RPMI7951 (cell line): ENCODE results near the gene JAG2. TPM values are rescaled to one million over a fixed set of nuclear protein-coding genes. Genes with fewer than 3 reads are reported as not detected.

ENCODE experiments used
- DNase-seq: peaks from one replicate; pipeline ENCODE4 v3.0.0-alpha.2; 2012; ENCODE audit warnings: low read depth
- total RNA-seq: library from RNA; depleted of rRNA; stranded (reverse); fragments of >200 nt; shearing (Covaris generic); gene quantifications from 2 replicates; pipeline ENCODE4 v1.2.3, GENCODE V29; 2014

JAG2 gene
- total RNA-seq, 1 experiment from 2014 or later: not detected

DNA sequence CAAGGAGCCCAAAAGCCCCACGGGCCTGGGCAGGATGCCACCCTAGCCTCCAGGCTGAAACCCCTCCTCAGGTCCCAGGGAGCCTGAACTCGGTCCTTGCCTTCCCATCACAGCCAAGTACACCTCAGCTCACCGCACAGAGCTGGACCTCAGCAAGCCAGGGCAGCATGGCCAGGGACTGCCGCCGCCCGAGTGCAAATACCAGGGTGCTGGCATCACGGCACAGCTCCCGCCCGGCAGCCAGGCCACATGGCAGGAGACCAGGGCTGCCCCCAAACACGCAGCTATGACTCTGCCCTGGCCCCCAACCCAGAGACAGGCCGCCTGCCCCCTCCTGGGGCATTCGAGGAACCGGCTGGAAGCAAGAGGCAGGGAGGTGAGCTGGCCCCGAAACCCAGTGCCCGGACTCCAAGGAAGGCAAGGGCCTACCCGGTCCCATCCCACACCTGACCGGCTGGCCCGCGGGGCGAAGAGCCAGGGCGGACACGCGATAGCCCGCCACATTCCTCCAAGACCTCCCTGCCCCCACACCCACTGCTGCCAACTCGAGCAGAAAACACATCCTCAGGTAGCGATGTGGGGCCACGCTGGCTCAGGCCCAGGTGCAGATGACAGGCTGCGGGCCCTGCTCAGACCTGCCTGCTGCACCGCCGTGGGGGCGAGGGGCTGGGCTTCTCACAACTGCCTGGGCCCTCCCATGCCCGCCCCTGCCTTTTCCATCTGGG, 2.7 kb downstream of the JAG2 start:
- no peak for DNase-seq

DNA sequence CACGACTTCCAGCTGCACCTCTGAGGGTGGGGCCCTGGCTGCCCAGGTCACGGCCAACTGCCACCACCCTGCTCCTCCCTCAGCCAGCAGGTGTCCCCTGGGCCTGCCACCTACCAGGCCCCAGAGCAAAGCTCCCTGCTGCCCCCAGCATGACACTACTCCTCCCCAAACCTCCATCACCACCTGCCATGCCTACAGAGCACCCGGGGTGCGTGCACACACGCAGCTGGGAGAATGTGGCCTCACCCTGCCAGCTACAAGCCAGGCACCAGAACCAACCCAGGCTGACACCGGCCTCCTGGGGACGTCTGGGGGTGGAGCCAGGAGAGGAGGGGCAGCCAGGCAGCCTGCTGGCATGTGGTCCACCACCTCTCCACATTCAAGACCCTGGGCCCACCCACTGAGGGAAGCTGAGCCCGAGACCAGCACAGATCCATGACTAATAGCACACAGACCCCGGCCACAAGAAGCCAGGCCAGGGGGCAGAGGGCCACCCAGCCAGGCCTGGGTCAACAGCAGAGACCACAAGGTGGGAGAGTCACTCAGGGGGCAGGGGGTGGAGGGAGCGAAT, 3.4 kb downstream of the JAG2 start:
- DNase-seq: no peak

DNA sequence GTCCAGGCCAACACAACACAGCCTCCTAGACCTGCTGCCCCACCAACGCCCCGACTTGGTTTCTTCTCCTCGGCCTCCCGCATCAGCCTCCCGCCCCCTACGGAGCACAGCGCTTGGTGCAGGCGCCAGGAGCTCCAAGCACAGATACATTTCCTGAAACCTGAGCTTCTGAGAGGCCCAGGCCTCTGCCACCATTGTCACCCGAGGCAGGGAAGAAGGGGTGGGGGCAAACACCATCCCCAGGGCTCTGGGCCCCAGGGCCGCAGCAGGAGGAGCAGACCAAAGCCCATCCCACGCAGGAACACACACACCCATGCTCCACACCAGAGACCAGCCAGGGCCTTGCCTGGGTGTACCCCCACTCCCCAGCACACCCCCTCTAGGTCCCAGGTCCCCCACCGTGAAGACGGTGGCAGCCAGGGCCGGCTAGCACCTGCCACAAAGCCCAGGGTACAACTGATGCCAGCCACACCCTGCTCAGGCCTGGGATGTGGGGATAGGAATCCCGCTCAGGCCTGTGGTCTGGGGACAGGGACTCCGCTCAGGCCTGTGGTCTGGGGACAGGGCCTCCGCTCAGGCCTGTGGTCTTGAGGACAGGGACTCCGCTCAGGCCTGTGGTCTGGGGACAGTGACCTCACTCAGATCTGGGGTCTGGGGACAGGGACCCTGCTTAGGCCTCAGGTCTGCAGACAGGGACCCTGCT, 5.4 kb downstream of the JAG2 start:
- no peak for DNase-seq

DNA sequence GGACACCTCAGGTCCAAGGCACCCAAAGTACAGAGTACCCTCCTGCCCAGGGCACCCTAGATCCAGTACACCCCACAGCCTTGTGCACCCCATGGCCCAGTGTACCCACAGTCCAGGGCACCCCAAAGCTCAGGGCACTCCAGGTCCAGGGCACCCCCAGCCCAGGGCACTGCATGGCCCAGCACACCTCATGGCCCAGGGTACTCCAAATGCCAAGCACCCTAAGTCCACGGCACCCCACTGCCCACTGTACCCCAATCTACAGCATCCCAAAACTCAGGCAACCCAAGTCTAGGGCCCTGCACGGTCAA, 6.0 kb downstream of the JAG2 start:
- no peak for DNase-seq

DNA sequence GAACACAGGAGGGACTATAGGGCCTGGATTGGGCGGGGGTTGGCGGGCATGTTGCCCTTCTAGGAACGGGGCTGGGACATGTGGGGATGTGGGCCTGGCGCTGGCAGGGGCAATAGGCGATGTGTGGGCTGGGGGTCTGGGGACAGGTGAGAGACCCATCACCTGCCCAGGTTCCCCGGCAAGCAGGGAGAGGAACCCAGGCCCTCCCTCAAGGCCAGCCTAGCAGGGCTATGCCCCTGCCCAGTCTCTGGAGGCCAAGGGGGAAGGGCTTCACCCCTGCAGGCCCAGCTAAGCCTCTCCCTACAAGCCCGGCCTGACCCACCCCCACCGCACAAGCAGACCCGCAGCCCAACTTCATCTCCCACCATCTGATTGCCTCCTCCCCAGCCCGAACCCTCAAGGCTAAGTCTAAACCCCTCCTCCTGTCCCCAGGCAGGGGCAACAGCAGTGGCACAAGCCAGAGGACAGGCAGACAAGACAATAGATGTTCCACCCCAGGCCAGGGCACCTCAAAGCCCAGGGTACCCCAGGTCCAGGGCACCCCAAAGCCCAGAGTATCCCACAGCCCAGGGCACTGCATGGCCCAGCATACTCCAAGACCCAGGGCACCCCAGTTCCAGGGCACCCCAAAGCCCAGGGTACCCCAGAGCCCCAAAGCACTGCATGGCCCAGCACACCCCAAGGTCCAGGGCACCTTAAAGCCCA, 6.5 kb downstream of the JAG2 start:
- no peak for DNase-seq

DNA sequence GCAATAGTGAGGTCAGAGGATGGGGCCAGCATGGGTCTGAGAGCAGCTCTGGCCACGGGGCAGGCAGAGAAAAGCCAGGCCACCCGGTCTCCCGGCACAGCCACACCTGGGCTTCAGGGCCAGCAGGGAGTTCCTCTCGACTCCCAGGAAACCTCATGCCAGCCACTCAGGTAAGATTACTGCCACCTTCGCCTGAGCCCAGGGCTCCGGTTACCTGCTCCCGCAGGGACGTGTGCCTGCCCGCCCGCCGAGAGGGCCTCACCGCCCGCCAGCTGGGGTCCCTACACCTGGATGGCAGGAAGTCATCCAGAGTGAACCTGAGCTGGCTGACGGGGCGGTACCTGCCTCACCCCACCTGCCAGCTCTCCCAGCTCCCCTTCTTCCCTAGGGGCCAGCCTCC, 7.3 kb downstream of the JAG2 start:
- DNase-seq: no peak

DNA sequence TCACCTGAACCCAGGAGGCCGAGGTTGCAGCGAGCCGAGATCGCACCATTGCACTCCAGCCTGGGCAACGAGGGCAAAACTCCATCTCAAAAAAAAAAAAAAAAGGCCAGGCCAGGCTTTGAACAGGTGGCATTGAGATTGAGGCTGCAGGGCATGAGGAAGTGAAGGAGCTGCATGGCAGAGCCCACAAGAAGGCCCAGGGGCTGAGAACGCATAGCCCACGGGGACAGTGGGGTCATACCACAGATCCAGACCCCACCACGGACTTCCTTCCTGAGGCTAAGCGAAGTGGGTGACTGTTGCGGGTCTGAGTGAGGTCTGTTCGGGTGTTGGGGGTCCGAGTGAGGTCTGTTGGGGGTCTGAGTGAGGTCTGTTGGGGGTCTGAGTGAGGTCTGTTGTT, 7.8 kb downstream of the JAG2 start:
- DNase-seq: no peak

DNA sequence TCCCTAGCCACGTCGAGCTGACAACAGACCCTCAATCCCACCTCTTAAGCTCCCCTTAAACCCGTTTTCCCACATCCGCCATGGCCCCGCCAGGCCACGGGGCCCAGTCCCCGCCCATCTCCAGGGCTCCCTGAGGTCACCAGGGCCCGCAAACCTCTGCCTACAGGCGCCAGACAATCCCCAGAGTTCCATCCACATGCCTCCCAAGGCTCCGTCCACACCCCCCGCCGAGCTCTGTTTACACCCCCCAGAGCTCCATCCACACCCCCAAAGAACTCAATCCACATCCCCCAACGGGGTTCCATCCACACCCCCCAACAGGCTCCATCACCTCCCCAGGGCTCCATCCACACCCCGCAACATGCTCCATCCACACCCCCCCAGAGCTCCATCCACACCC, 9.2 kb downstream of the JAG2 start:
- no peak for DNase-seq

DNA sequence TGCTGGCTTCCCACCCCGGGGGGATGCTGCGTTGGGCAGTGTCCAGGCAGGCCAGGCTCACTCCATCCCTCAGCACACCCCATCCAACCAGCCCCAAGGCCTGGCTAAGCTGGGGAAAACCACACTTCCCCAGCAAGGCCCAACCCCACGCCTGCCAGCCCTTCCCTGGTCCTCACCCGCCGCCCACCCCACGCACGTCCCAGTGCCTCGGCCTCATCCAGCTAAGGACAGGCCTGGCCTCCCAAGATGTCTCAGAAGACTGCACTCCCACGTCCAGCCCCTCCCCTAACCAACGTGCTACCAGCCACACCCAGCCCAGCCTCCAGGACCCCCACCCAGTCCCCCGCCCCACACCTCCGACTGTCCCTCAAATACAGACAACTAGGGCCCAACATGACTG, 9.8 kb downstream of the JAG2 start:
- DNase-seq: no peak

DNA sequence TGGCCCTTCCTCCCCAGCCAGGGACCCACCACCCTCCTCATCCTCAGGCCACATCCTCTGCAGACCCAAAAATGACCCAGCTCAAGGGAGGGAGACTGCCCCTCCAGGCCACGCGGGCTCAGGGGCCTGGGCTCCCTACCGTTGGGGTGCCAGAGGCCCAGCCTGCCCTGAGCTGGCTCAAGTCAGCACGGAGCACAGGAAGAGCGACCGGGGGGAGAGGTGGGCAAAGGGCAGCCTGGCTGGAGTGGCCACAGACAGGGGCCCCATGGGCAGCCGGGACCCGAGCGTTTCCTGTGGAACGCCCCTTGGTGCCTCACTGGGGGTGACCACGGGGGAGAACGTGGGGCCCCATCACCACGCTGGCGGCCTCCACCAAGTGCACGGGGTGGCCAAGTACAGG, 10.7 kb downstream of the JAG2 start:
- DNase-seq: no peak

DNA sequence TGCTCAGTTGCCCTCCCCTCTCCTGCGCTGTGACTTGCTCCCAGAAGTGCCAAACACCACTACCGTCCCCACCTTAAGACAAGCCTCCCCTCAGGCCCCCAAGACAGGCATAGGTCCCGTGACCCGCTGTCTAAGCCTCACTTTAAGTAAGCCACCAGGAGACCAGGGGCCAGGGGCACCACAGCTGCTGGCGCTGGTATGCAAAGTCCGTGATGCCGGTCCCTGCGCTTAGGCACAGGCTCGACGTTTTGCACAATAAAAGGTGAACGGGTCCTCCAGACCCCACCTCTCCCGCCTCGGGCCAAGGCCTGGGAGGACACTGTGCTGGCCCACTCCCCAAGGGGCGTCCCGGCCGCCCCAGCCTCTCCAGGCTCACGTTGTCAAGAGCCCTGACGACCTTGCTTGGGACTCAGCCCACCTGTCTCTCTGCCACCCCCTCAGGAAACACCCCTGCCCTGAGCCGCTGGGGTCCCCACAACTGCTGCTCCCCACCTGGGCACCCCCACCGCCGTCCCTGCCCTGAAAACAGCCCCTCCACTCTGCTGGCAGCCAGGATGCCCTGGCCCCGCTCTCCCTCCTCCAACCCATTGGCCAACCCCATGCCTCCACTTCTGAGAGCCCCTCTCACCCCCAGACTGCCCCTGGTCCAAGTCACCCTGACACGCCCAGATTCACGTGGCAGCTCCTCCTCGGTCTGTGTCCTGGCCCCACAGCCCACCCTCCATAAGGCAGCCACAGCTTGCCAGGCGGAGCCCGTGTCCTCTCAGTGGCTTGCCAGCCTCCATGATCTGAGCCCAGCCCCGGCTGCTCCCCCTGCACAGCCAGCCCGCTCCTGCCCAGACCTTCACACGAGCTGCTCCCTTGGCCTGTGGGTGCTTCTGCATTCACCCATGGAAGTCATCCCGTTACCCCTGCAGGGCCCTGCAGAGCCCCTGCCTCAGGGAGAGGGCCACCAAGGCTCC, 11.9 kb downstream of the JAG2 start:
- DNase-seq: no peak

DNA sequence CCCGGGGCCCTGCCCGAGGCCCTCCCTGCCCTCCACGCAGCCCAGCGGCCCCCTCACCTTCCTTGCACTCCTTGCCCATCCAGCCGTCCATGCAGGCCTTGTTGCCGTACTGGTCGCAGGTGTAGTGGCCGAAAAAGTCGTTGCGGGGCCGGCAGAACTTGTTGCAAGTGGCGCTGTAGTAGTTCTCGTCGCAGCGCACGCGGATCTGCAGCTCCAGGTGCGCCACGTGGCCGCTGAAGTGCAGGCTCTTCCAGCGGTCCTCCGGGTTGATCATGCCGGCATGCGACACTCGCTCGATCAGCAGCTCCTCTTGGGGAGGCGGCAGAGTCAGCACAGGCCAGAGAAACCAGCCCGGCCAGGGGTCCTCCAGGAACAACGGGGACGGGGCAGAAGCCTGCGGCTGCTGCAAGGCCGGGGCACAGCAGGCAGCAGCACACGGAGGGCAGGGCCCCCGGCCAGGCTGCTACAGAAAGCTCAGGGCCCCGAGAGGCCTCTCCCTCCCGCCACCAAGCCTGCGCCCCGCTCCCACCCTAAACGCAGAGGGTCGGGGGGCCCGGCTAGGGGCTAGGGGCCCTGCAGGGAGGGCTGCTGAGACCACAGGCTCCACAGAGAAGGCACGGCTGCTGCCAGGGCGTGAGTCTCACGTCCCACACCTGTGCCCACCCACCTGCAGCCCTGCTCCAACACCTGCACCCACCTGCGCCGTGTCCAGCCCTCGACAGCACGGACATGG, 12.7 kb downstream of the JAG2 start:
- DNase-seq: no peak

DNA sequence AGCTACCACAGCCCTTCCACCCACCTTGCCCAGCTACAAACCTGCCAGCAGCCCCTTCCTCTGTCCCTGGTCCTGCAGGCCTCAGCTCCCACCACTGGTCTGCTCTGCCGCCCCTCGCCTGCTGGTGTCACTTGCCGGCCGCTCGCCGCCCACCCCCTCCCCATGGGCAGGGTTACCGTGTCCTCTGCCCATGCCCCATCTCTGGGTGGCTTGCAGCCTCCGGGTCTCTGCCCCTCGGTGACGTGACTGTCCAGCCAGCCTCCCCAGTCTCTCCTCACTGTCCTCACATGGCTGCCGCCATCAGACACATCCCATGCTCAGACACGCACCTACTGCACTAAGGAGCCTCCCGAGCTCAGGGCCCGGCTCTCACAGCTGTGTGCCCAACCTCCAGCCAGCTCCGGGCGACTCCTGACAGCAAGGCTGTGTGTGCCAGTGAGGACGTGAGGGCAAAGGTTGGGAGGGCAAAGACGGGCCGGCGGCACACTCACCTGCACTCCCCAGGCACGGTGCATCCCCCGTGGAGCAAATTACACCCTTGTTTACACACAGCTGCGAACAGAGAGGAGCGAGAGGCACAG, 13.4 kb downstream of the JAG2 start:
- no peak for DNase-seq

DNA sequence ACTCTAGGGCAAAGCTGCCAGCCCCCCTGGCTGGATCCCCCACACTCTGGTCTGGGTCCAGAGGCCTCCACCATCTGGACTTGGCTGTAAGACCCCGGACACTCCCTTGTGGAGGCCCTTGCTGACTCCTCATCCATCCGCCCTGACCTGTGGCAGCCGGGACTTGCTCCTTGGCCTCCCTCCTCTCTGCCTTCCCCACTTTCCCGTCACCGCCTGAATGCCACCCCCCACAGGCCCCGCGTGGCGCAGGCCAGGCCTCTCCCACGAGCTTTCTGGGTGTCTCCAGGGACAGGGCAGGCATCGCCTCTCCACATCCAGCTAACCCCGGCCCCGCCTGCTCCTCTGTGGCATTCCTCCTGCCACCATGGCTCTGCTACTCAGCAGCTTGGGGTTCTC, 14.1 kb downstream of the JAG2 start:
- no peak for DNase-seq

DNA sequence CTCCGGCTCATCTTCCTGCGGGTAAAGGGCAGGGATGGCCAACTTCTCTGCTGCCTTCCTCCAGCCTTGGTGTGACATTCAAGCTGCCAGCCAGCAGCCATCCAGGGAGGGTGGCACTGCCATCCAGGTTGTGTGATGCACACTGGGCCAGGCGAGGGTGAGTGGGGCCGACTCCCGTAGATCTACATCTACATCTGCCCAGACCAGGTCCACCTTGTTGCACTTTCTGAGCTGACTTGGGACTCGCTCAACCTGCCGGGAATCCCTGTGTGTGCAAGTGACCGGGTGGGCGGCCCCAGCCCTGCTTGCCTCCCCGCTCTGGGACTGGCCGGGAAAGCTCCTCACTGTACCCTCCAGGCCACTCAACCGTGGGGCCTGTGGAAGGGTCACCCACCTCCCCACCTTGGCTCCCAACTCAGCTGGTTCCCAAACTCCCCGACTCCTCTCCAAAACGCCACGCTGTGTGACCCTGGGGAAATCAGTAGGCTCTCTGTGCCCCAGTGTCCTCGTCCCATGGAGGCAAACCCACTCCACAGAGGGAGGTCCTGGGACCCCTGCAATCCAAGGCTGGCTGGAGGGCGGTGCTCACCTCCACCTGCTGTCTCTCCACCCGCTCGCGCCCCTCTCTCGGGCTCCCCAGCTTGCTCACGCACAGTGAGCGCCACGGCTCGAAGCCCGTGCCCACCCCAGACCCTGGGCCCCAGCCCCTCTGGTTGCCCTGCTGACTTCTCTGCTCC, 14.7 kb downstream of the JAG2 start:
- DNase-seq: no peak

DNA sequence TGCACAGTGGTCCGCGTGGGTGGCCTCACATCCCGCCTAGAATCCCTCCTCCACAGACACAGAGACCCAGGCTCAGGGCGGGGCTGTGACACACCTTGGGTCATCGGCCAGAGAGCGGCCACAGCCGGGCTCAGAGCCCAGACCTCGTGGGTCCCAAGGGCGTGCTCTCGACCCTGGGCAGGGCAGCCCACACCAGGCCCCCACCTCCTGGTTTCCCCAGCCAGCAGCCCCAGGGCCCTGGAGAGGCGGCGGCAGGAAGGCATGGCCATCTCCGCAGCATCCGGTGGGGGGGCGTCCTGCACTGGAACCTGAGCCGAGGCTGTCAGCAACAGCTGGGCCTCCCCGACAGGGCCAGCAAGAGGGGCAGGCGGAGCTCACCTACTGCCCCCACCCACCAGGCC, 15.2 kb downstream of the JAG2 start:
- peak; percentile 5 for DNase-seq

DNA sequence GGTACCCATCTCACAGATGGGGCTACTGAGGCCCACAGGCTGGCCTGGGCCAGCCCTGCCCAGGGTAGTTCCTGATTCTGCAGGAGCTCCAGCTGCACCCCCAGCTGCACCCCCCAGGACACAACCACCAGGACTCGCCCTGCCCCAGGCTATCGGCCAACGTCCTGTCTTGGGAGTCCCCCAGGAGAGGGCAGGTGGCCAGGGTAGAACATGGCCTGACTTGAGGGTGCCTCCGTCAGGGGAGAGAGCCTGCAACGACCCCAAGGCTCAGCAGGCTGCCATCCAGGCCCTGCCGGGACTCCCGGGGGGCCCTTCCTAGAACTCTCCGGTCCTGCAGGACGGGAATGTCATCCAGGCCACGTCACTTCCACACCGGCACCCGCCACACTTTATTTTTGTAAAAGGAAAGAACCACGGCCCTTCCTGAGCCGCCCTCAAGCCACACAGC, 15.8 kb downstream of the JAG2 start:
- no peak for DNase-seq

DNA sequence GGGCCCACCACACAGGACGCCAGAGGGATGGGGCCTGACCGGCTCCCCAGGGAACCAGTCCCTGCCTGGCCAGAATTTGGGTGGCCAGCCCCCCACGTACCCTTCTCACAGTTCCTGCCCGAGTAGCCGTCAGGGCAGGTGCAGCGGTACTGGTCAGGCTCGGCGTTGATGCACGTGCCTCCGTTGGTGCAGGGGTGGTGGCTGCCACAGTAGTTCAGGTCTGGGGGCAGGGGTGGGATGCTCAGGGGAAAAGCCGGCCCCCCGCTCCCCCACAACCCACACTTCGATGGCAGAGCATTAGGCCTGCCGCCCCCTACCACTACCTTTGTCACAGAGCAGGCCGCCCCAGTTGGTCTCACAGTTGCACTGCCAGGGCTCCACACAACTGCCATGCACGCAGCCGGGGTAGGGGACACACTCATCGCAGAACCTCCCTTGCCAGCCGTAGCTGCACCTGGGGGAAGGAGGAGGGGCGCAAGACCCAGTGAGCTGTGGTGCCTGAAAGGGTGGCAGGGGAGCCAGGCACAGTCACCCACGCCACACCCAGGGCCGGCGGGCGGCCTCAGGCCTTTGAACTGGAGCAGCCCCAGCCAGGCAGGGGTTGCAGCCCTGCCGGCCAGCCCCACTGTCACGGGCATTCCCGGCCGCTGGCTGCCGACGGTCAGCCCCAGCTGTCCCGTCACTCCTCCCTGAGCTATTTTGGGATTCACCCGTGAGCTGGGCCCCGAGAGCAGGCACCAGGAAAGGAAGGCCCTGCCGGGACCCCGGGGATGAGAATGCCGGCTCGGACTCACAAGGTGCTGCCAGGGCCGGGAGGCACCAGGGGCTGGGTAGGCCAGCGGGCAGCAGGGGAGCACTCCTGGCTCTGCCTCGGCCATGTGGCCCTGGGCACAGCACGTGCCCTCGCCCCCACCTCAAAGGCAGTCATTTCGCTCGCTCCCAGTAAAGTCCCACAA, 16.5 kb downstream of the JAG2 start:
- no peak for DNase-seq
